CD4-positive, alpha-beta T cell treated with Interleukin-21 for 1 hour (primary cell): ENCODE measurements around the gene BIRC3.

Experiments
- DNase-seq: peaks from one replicate; pipeline ENCODE4 v3.0.0-alpha.2; 2020

The BIRC3 gene

DNA sequence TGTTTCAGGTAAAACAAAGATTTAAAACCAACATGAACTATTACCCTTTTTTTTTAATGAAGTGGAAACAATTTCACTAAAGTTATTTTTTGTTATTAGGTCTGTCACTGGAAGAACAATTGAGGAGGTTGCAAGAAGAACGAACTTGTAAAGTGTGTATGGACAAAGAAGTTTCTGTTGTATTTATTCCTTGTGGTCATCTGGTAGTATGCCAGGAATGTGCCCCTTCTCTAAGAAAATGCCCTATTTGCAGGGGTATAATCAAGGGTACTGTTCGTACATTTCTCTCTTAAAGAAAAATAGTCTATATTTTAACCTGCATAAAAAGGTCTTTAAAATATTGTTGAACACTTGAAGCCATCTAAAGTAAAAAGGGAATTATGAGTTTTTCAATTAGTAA lies 60.6 kb downstream of the BIRC3 start:
- DNase-seq = no peak

DNA sequence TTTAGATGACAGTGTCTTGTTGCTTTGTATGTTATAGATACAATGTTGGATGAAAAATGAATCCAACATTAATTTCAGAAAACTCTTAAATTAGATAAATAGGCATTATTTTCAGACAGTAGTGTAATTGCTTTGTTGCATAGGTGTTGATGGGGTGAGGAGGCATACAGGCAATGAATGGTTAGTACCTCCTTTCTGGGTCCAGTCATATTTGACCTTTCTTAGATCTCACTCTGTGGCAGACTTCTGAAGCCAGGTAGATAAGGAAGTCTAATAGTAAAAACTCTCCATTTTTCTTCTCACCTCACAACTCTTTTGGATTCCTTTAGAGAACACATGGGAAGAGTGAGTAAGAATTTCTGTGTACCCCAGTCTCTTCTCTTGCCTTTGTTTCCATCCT lies 61.5 kb downstream of the BIRC3 start:
- DNase-seq = no peak

DNA sequence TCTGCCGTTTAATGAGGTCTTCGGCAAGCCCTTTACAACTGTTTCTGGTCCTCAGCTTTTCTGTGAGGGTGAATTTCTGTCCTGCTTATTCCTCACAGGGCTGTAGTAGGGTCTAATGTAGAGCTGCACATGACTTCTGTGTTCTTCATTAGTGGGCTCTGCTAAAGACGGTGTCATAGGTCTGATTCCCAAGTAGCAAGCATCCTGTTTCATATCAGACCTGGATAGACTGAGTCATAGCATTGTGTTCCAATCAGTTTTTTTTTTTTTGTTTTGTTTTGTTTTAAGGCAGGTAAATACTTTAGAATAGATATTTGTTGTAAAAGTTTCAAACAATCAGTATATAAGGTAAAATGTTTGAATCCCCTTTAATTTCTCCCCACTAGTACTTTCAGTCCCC lies 65.1 kb downstream of the BIRC3 start:
- no peak for DNase-seq

DNA sequence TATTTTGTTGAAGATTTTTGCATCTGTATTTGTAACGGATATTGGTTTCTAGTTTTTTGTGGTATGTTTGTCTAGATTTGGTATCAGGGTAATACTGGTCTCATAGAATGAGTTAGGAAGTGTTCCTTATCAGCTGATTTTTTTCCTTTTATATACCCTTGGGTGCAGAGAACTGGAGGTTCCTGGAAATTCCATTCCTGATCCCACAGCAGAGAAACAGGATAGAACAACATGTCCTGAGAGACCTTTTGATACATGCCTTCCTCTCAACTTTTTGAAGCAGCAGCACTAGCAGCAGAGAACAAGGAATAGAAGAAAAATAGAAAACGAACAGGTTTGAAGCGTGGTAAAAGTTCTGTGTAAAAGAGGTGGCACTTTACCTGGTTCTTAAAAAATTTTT lies 66.6 kb downstream of the BIRC3 start:
- DNase-seq = no peak

DNA sequence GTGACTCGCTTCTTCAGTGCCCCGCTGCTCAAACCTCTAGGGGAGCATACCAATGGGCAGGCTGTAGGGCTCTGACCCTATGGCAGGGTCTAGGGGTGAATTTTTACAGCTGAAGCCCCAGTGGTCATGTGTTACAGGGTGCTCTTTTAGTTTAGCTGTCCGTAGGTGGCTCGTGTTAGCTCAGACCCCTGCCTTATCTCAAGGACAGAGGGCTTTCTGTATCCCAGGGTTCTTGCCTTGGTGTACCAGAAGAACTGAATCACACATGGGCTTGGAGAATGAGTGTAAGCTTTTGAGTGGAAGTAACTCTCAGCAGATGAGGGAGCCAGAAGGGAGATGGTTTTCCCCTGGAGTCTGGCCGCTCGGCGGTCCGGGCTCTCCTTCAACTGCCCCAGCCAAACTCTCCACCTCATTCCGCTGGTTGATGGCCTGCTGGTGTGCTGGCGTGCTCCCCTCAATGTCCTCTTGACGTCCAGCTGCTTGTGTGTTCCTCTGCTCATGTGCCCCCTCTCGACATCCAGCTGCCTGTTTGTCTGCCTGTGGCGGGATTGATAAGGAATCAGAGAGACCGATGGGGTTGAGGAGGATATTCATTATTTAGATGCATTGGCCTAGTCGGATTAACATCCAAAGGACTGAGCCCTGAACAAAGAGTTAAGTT lies 67.3 kb downstream of the BIRC3 start:
- no peak for DNase-seq

DNA sequence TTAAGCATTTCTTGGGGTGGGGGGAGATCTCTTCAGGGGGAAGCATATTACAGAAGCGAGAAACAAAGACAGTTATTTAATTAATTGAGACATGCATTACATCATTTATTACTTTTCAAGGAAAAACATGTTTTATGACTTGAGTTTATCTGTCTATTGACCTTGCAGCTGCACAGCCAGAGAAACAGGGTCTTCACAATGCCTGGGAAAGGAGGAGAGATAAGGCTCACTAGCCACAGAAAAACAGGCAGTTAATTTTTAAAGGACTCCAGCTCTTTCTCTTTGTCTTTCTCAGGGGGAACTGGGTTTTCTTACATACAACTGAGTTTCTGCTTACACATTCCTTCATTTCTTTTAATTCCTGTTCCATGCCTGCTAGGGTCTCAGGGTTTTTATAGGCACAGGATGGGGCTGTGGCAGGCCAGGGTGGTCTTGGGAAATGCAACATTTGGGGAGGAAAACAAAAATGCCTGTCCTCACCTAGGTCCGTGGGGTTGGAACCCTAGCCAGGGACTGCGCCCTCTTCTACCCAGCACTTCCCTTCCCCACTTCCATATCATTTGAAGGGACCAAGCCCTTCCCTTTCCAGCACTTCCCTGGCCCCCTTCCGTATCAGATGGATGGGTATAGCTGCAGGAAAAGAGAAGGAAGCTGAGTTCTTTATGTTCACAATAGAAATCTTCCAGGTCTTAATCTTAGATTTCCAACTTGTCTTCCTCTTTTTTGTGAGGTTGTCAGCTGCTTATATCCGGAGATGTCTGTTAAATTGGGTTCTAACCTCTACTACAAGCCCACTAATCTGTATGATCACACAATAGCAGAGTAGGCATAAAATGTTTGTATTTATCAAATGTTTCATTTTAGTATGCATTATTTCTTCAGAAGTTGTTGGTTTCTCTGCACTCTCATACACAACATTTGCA lies 68.1 kb downstream of the BIRC3 start:
- no peak for DNase-seq

DNA sequence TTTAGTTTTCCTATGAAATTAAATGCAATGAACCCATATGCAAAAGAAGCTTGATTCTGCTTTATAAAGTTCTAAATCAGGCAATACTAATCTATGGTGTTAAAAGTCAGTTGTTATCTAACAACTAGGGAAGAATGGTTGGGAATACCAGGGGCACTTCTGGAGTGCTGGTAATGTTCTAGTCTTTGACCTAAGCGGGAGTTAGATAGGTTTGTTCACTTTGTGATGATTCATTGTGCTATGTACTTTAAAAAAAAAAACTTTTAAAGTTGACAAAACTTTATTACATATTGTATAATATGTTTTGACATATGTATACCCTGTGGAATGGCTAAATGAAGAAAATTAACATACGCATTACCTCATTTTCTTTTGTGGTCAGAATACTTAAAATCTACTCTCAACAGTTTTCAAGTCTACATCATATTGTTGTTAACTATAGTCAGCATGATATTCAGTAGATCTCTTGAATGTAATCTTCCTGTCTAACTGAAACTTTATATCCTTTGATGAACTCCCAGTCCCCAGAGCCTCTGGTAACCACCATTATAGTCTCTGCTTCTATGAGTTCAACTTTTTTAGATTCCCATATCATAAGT lies 69.0 kb downstream of the BIRC3 start:
- DNase-seq = no peak

DNA sequence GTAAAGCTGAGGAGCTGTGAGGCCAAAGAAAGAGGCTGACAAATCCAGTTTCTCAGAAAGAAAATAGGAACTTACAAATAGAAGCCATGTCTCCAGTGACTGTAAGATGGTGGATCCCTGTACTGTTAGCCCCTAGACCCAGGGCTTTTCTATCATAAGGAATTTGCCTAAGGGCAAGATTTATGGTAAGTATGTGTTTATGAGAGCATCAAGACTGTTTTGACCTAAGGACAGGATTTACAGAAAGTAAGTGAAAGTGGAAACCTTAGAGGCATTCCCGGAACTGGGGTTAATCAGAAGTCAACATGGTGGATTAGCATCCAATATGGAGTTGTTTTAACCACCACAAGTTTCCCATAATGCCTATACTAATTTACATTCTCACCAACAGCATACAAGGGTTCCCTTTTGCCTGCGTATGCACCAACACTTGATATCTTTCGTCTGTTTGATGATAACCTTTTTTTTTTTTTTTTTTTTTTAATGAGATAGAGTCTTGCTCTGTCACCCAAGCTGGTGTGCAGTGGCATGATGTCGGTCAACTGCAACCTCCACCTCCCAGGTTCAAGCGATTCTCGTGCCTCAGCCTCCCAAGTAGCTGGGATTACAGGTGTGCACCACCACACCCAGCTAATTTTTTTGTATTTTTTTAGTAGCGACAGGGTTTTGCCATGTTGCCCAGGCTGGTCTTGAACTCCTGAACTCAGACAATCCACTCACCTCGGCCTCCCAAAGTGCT lies 69.9 kb downstream of the BIRC3 start:
- no peak for DNase-seq
